ENCODE results near the gene XBP1.
A peak's percentile ranks its signal among the peaks of the same experiment; 100 is the strongest.
"Not testable (repeated sequence)": the region's sequence is repeated elsewhere in the genome, so short reads cannot be mapped to it uniquely, and the experiment has no call there.

XBP1 gene

GRCh38 chr22:28800308-28801041 lies at the start of gene XBP1:
XBP1 (minus strand) TSS chr22:28800569.
- DNase-seq (ENCODE audit: low read depth in 2 of 2): peak; percentile 83 to 85

GRCh38 chr22:28846994-28847393 lies 46.6 kb upstream of the XBP1 start:
- no peak for DNase-seq (ENCODE audit: low read depth in 2 of 2)

GRCh38 chr22:28844277-28844676 lies 43.9 kb upstream of the XBP1 start:
- not testable (repeated sequence) for DNase-seq (ENCODE audit: low read depth in 2 of 2)

GRCh38 chr22:28843633-28844032 lies 43.3 kb upstream of the XBP1 start:
- no peak for DNase-seq (ENCODE audit: low read depth in 2 of 2)

GRCh38 chr22:28841111-28841510 lies 40.7 kb upstream of the XBP1 start:
- no peak for DNase-seq (ENCODE audit: low read depth in 2 of 2)

- DNase-seq (ENCODE audit: low read depth in 2 of 2): no peak
These were observed 38.6 kb upstream of the XBP1 start for GRCh38 chr22:28838971-28839370.

- no peak for DNase-seq (ENCODE audit: low read depth in 2 of 2)
These were observed 37.3 kb upstream of the XBP1 start for GRCh38 chr22:28837640-28838039.

GRCh38 chr22:28835630-28836189 lies 35.3 kb upstream of the XBP1 start:
- DNase-seq (ENCODE audit: low read depth in 2 of 2): no peak

GRCh38 chr22:28833276-28833923 lies 33.0 kb upstream of the XBP1 start:
- DNase-seq (ENCODE audit: low read depth in 2 of 2): no peak

GRCh38 chr22:28832731-28833130 lies 32.4 kb upstream of the XBP1 start:
- no peak for DNase-seq (ENCODE audit: low read depth in 2 of 2)

GRCh38 chr22:28831140-28832072 lies 31.0 kb upstream of the XBP1 start:
- DNase-seq (ENCODE audit: low read depth in 2 of 2): no peak

- no peak for DNase-seq (ENCODE audit: low read depth in 2 of 2)
These were observed 30.1 kb upstream of the XBP1 start for GRCh38 chr22:28830441-28830840.

GRCh38 chr22:28829358-28830181 lies 29.2 kb upstream of the XBP1 start:
- peak; percentile 38 to 51 for DNase-seq (ENCODE audit: low read depth in 2 of 2)

GRCh38 chr22:28826921-28827320 lies 26.6 kb upstream of the XBP1 start:
- DNase-seq (ENCODE audit: low read depth in 2 of 2): no peak

- not testable (repeated sequence) for DNase-seq (ENCODE audit: low read depth in 2 of 2)
These were observed 26.1 kb upstream of the XBP1 start for GRCh38 chr22:28826430-28826829.

GRCh38 chr22:28824455-28824854 lies 24.1 kb upstream of the XBP1 start:
- not testable (repeated sequence) for DNase-seq (ENCODE audit: low read depth in 2 of 2)

GRCh38 chr22:28822930-28823551 lies 22.7 kb upstream of the XBP1 start:
- DNase-seq (ENCODE audit: low read depth in 2 of 2): no peak

GRCh38 chr22:28821452-28821851 lies 21.1 kb upstream of the XBP1 start:
- no peak for DNase-seq (ENCODE audit: low read depth in 2 of 2)

GRCh38 chr22:28820885-28821284 lies 20.5 kb upstream of the XBP1 start:
- no peak for DNase-seq (ENCODE audit: low read depth in 2 of 2)

- DNase-seq (ENCODE audit: low read depth in 2 of 2): no peak
These were observed 19.1 kb upstream of the XBP1 start for GRCh38 chr22:28819253-28820096.
